AG08396 (cell line): Measurements from ENCODE around the gene ADSS2.
A peak's percentile ranks its signal among the peaks of the same experiment; 100 is the strongest.
"Not testable (repeated sequence)": the region's sequence is repeated elsewhere in the genome, so short reads cannot be mapped to it uniquely, and the experiment has no call there.

Source experiments
- DNase-seq: peaks from one replicate; pipeline ENCODE4 v3.0.0; 2012; ENCODE audit warnings: low spot score, mixed read lengths

Gene ADSS2

GRCh38 chr1:244365262-244365661 lies 86.4 kb downstream of the ADSS2 start:
- DNase-seq, result not testable (repeated sequence)

GRCh38 chr1:244362476-244362875 lies 89.2 kb downstream of the ADSS2 start:
- no peak for DNase-seq

GRCh38 chr1:244361764-244362473 lies 89.8 kb downstream of the ADSS2 start:
- peak; percentile 69 for DNase-seq
